Superior temporal gyrus (tissue), 1 donor: ENCODE results near the gene IBA57.

Source experiments
- DNase-seq: peaks from one replicate; pipeline ENCODE4 v3.0.0-alpha.2; 2016; ENCODE audit errors: extremely low spot score

Gene IBA57

GRCh38 chr1:228165372-228166169, at the start of gene IBA57:
Gene IBA57, plus strand, starts transcription at chr1:228165804. Its CDS starts 13 bp downstream, at chr1:228165817.
- DNase-seq: peak; percentile 97

GRCh38 chr1:228117335-228117734, 48.3 kb upstream of the IBA57 start:
- no peak for DNase-seq

- DNase-seq: no peak
Measured at GRCh38 chr1:228118040-228118439, 47.6 kb upstream of the IBA57 start.

- DNase-seq: no peak
Measured at GRCh38 chr1:228120351-228120750, 45.3 kb upstream of the IBA57 start.

- no peak for DNase-seq
Measured at GRCh38 chr1:228120857-228121489, 44.6 kb upstream of the IBA57 start.

GRCh38 chr1:228122921-228123441, 42.6 kb upstream of the IBA57 start:
- no peak for DNase-seq

GRCh38 chr1:228123505-228123904, 42.1 kb upstream of the IBA57 start:
- no peak for DNase-seq

GRCh38 chr1:228125185-228125584, 40.4 kb upstream of the IBA57 start:
- DNase-seq: no peak

GRCh38 chr1:228131766-228132165, 33.8 kb upstream of the IBA57 start:
- DNase-seq: no peak

- no peak for DNase-seq
Measured at GRCh38 chr1:228134591-228134990, 31.0 kb upstream of the IBA57 start.

GRCh38 chr1:228136901-228137300, 28.7 kb upstream of the IBA57 start:
- DNase-seq: no peak

- DNase-seq: no peak
Measured at GRCh38 chr1:228139406-228139930, 26.1 kb upstream of the IBA57 start.

- peak; percentile 95 for DNase-seq
Measured at GRCh38 chr1:228139931-228140723, 25.5 kb upstream of the IBA57 start, which contains the start of gene GUK1. Gene GUK1, plus strand, starts transcription at chr1:228140279. Its CDS starts 24 bp downstream, at chr1:228140303.

GRCh38 chr1:228140724-228141225, 24.8 kb upstream of the IBA57 start:
- peak; percentile 37 for DNase-seq

GRCh38 chr1:228141226-228142044, 24.2 kb upstream of the IBA57 start:
- no peak for DNase-seq

GRCh38 chr1:228142155-228142691, 23.4 kb upstream of the IBA57 start:
- DNase-seq: no peak

- DNase-seq: no peak
Measured at GRCh38 chr1:228142701-228143136, 22.9 kb upstream of the IBA57 start.

GRCh38 chr1:228143480-228144192, 22.0 kb upstream of the IBA57 start:
- no peak for DNase-seq

- no peak for DNase-seq
Measured at GRCh38 chr1:228144193-228144992, 21.2 kb upstream of the IBA57 start.
